Neuronal stem cell (in vitro differentiated cells): Measurements from ENCODE around the gene PRKCE.

Experiments
- DNase-seq: peaks from one replicate; pipeline ENCODE4 v3.0.0-alpha.2; 2013; ENCODE audit warnings: low spot score
- H2AFZ ChIP-seq: one replicate; pipeline ENCODE4 v1.6.1; 2013; ENCODE audit warnings: mild to moderate bottlenecking, low read length, inconsistent platforms
- H2AK5ac ChIP-seq: 2 replicates; pipeline ENCODE4 v1.6.1; 2013; ENCODE audit warnings: low read depth, mild to moderate bottlenecking, inconsistent platforms, low read length, moderate library complexity, mixed read lengths
- H2BK120ac ChIP-seq: 2 replicates; pipeline ENCODE4 v1.6.1; 2013; ENCODE audit warnings: low read depth, mild to moderate bottlenecking, inconsistent platforms, low read length, moderate library complexity, mixed read lengths
- H2BK12ac ChIP-seq: one replicate; pipeline ENCODE4 v1.6.1; 2013; ENCODE audit warnings: low read length, inconsistent platforms
- H2BK15ac ChIP-seq: 2 replicates; pipeline ENCODE4 v1.6.1; 2013; ENCODE audit warnings: mild to moderate bottlenecking, low read length, inconsistent platforms, mixed read lengths
- H2BK5ac ChIP-seq: one replicate; pipeline ENCODE4 v1.6.1; 2013; ENCODE audit warnings: inconsistent platforms, mild to moderate bottlenecking, low read length, moderate library complexity
- H3K14ac ChIP-seq: one replicate; pipeline ENCODE4 v1.6.1; 2013; ENCODE audit warnings: low read length, inconsistent platforms
- H3K18ac ChIP-seq: 2 replicates; pipeline ENCODE4 v1.6.1; 2013; ENCODE audit warnings: low read length, inconsistent platforms
- H3K23ac ChIP-seq: 2 replicates; pipeline ENCODE4 v1.6.1; 2013; ENCODE audit warnings: low read depth, mild to moderate bottlenecking, mixed read lengths, low read length, inconsistent platforms; ENCODE audit not compliant: poor library complexity
- H3K27ac ChIP-seq: replicated peaks from 3 replicates; pipeline ENCODE4 v1.5.1; 2013; ENCODE audit warnings: low read length, inconsistent platforms
- H3K27me3 ChIP-seq, 3 experiments: 2 replicates each; pipeline ENCODE4 v1.6.1; 2013; ENCODE audit warnings: low read length in 3 of 3, mild to moderate bottlenecking in 2 of 3, inconsistent platforms in 1 of 3, low read depth in 1 of 3, mixed read lengths in 1 of 3, moderate library complexity in 1 of 3; ENCODE audit not compliant: control insufficient read depth in 3 of 3, insufficient read depth in 3 of 3
- H3K36me3 ChIP-seq, 2 donors: replicated peaks in 1 of 2; 2 replicates each; pipeline ENCODE4 v1.6.1; 2013; ENCODE audit warnings: low read length in 2 of 2; ENCODE audit not compliant: control insufficient read depth in 2 of 2, insufficient read depth in 2 of 2
- H3K4ac ChIP-seq: 2 replicates; pipeline ENCODE4 v1.6.1; 2013; ENCODE audit warnings: inconsistent platforms, mild to moderate bottlenecking, low read length, moderate library complexity
- H3K4me1 ChIP-seq, 2 donors: 1 replicate in 1 of 2; 2 replicates in 1 of 2; pipeline ENCODE4 v1.6.1; 2013; ENCODE audit warnings: low read length in 2 of 2, low read depth in 1 of 2; ENCODE audit not compliant: control insufficient read depth in 2 of 2, insufficient read depth in 1 of 2
- H3K4me2 ChIP-seq: one replicate; pipeline ENCODE4 v1.6.1; 2013; ENCODE audit warnings: mild to moderate bottlenecking, low read length, inconsistent platforms; ENCODE audit not compliant: insufficient read depth, poor library complexity, severe bottlenecking
- H3K4me3 ChIP-seq, 2 donors: 2 replicates each; pipeline ENCODE4 v1.5.1; 2013; ENCODE audit warnings: low read length in 2 of 2, mild to moderate bottlenecking in 2 of 2, inconsistent platforms in 1 of 2, moderate library complexity in 1 of 2
- H3K79me1 ChIP-seq: one replicate; pipeline ENCODE4 v1.6.1; 2013; ENCODE audit warnings: low read depth, mild to moderate bottlenecking, inconsistent platforms, low read length, moderate library complexity
- H3K9ac ChIP-seq: one replicate; pipeline ENCODE4 v1.6.1; 2013; ENCODE audit warnings: mild to moderate bottlenecking, low read depth, low read length, inconsistent platforms; ENCODE audit not compliant: poor library complexity
- H3K9me3 ChIP-seq, 2 donors: replicated peaks in 1 of 2; 2 replicates each; pipeline versions ENCODE3 to v1.6.1; 2013; ENCODE audit warnings: low read length in 2 of 2, mild to moderate bottlenecking in 2 of 2, inconsistent platforms in 1 of 2, low read depth in 1 of 2, mixed read lengths in 1 of 2, moderate library complexity in 1 of 2; ENCODE audit not compliant: control insufficient read depth in 2 of 2, insufficient read depth in 1 of 2
- H4K8ac ChIP-seq: one replicate; pipeline ENCODE4 v1.6.1; 2013; ENCODE audit warnings: low read depth, mild to moderate bottlenecking, inconsistent platforms, low read length, moderate library complexity
- H4K91ac ChIP-seq: one replicate; pipeline ENCODE4 v1.6.1; 2013; ENCODE audit warnings: low read length, low read depth, mild to moderate bottlenecking, inconsistent platforms; ENCODE audit not compliant: poor library complexity
- WGBS, 2 donors: extraction: QIAGEN DNeasy Blood & Tissue Kit; methylation state at CpG; one replicate each; pipeline ENCODE4 v1.1.7; 2013; ENCODE audit warnings: missing lambda C conversion rate in 2 of 2, mixed read lengths in 1 of 2; ENCODE audit not compliant: insufficient read length in 2 of 2, insufficient replicate concordance in 1 of 2; ENCODE audit errors: extremely low coverage in 2 of 2; 5-methylcytosine and 5-hydroxymethylcytosine counted together

The PRKCE gene

GRCh38 chr2:45697190-45697589 is 45.7 kb downstream of the PRKCE start:
- no peak overlapping the region for H2BK12ac ChIP-seq
- H3K9ac ChIP-seq: no peak overlapping the region
- H3K9me3 ChIP-seq: no peaks in the 10 kb centered on the region
- H3K4ac ChIP-seq: no peak overlapping the region
- no peak overlapping the region for H3K18ac ChIP-seq
- H3K27ac ChIP-seq: no peak overlapping the region
- no peak overlapping the region for H2BK5ac ChIP-seq
- no CpG with 5 or more reads among the region's 5 CpGs for WGBS, 2 donors
- H3K79me1 ChIP-seq: no peaks in the 10 kb centered on the region
- peaks cover 7 to 12% of the 10 kb centered on the region in 2 donors for H3K4me1 ChIP-seq
- H4K91ac ChIP-seq: no peak overlapping the region
- H3K27me3 ChIP-seq: no peaks in the 10 kb centered on the region
- no peak overlapping the region for H3K4me2 ChIP-seq
- H2BK120ac ChIP-seq: no peak overlapping the region
- no peaks in the 10 kb centered on the region for H3K36me3 ChIP-seq
- no peak overlapping the region for H3K4me3 ChIP-seq
- H3K14ac ChIP-seq: no peak overlapping the region
- H2AK5ac ChIP-seq: no peak overlapping the region
- no peak overlapping the region for H2AFZ ChIP-seq
- DNase-seq: no peak
- H3K23ac ChIP-seq: no peak overlapping the region
- H2BK15ac ChIP-seq: no peak overlapping the region
- H4K8ac ChIP-seq: no peak overlapping the region

GRCh38 chr2:45698554-45698953 is 47.1 kb downstream of the PRKCE start:
- no peak overlapping the region for H3K4ac ChIP-seq
- no peak overlapping the region for H3K4me3 ChIP-seq
- no peak overlapping the region for H3K23ac ChIP-seq
- H2AFZ ChIP-seq: no peak overlapping the region
- no peak overlapping the region for H4K91ac ChIP-seq
- H3K9me3 ChIP-seq: no peaks in the 10 kb centered on the region
- H2BK5ac ChIP-seq: no peak overlapping the region
- H2AK5ac ChIP-seq: no peak overlapping the region
- H3K4me1 ChIP-seq: peaks cover 7 to 12% of the 10 kb centered on the region in 2 donors
- no peak overlapping the region for H2BK15ac ChIP-seq
- no peak overlapping the region for H3K9ac ChIP-seq
- no peak overlapping the region for H3K18ac ChIP-seq
- H3K36me3 ChIP-seq: no peaks in the 10 kb centered on the region
- H2BK12ac ChIP-seq: no peak overlapping the region
- H2BK120ac ChIP-seq: no peak overlapping the region
- no peak overlapping the region for H4K8ac ChIP-seq
- no peaks in the 10 kb centered on the region for H3K27me3 ChIP-seq
- no peak overlapping the region for H3K14ac ChIP-seq
- no peak for DNase-seq
- H3K79me1 ChIP-seq: no peaks in the 10 kb centered on the region
- no peak overlapping the region for H3K27ac ChIP-seq
- no peak overlapping the region for H3K4me2 ChIP-seq

- no peaks in the 10 kb centered on the region for H3K79me1 ChIP-seq
- no peak overlapping the region for H4K91ac ChIP-seq
- H4K8ac ChIP-seq: no peak overlapping the region
- no peak overlapping the region for H2BK120ac ChIP-seq
- no peak overlapping the region for H2AFZ ChIP-seq
- H3K4ac ChIP-seq: no peak overlapping the region
- H2BK15ac ChIP-seq: no peak overlapping the region
- DNase-seq: no peak
- H3K4me3 ChIP-seq: no peak overlapping the region
- H2BK5ac ChIP-seq: no peak overlapping the region
- no peak overlapping the region for H2BK12ac ChIP-seq
- H3K14ac ChIP-seq: no peak overlapping the region
- no peak overlapping the region for H3K18ac ChIP-seq
- H3K9me3 ChIP-seq: no peaks in the 10 kb centered on the region
- H3K4me1 ChIP-seq: peaks cover 7 to 12% of the 10 kb centered on the region in 2 donors
- no CpG with 5 or more reads among the region's 7 CpGs for WGBS, 2 donors
- H3K27me3 ChIP-seq: no peaks in the 10 kb centered on the region
- H2AK5ac ChIP-seq: no peak overlapping the region
- no peak overlapping the region for H3K23ac ChIP-seq
- no peak overlapping the region for H3K27ac ChIP-seq
- H3K36me3 ChIP-seq: no peaks in the 10 kb centered on the region
- H3K4me2 ChIP-seq: no peak overlapping the region
- no peak overlapping the region for H3K9ac ChIP-seq
Measured at GRCh38 chr2:45699032-45699658, 47.7 kb downstream of the PRKCE start.

- Histone ChIP-seq H3K18ac (no peak overlapping the region), H3K27me3 (no peaks in the 10 kb centered on the region), H3K9ac (no peak overlapping the region), H3K9me3 (no peaks in the 10 kb centered on the region), H4K8ac (no peak overlapping the region), H2BK15ac (no peak overlapping the region), H2AFZ (no peak overlapping the region), H3K4me2 (no peak overlapping the region), H2BK5ac (no peak overlapping the region), H2BK120ac (no peak overlapping the region), H3K23ac (no peak overlapping the region), H2AK5ac (no peak overlapping the region), H3K4ac (no peak overlapping the region), H2BK12ac (no peak overlapping the region), H3K14ac (no peak overlapping the region), H3K36me3 (no peaks in the 10 kb centered on the region), H3K27ac (no peak overlapping the region), H3K4me1 (peaks cover 7 to 12% of the 10 kb centered on the region in 2 donors), H3K4me3 (no peak overlapping the region), H4K91ac (no peak overlapping the region), H3K79me1 (no peaks in the 10 kb centered on the region)
- DNase-seq: no peak
- whole genome bisulfite sequencing, 2 donors: no CpG with 5 or more reads among the region's 10 CpGs
Measured at GRCh38 chr2:45700407-45701013, 49.0 kb downstream of the PRKCE start.
